CD14-positive monocyte (primary cell): Measurements from ENCODE around the gene BLOC1S2. TPM values are rescaled to one million over a fixed set of nuclear protein-coding genes. Genes with fewer than 3 reads are reported as not detected.
"Not testable (repeated sequence)": the region's sequence is repeated elsewhere in the genome, so short reads cannot be mapped to it uniquely, and the experiment has no call there.

Experiments
- DNase-seq, 3 donors: peaks; one replicate each; pipeline ENCODE4 v3.0.0-alpha.2; 2011 to 2022
- H2AFZ ChIP-seq: 2 replicates; pipeline ENCODE4 v1.6.0; 2012; ENCODE audit warnings: mild to moderate bottlenecking, low read depth, low read length, inconsistent platforms; ENCODE audit not compliant: insufficient read depth, poor library complexity, severe bottlenecking
- H3K27ac ChIP-seq, 2 donors: 1 replicate in 1 of 2; 2 replicates in 1 of 2; pipeline ENCODE4 v1.5.1; 2012 to 2013; ENCODE audit warnings: low read length in 2 of 2, control low read depth in 1 of 2, inconsistent platforms in 1 of 2, low read depth in 1 of 2, mild to moderate bottlenecking in 1 of 2
- H3K27me3 ChIP-seq, 2 donors: one replicate each; pipeline versions ENCODE4 v1.6.0 to v1.6.1; 2011 to 2013; ENCODE audit warnings: low read length in 2 of 2; ENCODE audit not compliant: control insufficient read depth in 2 of 2, insufficient read depth in 2 of 2
- H3K36me3 ChIP-seq, 2 donors: replicated peaks in 1 of 2; 1 replicate in 1 of 2; 2 replicates in 1 of 2; pipeline versions ENCODE4 v1.5.1 to v1.6.1; 2012 to 2013; ENCODE audit warnings: low read length in 2 of 2, control low read depth in 1 of 2, inconsistent platforms in 1 of 2, mild to moderate bottlenecking in 1 of 2; ENCODE audit not compliant: insufficient read depth in 2 of 2, control insufficient read depth in 1 of 2
- H3K4me1 ChIP-seq, 2 donors: 1 replicate in 1 of 2; 2 replicates in 1 of 2; pipeline versions ENCODE4 v1.5.1 to v1.6.1; 2012 to 2013; ENCODE audit warnings: low read length in 2 of 2, control low read depth in 1 of 2, inconsistent platforms in 1 of 2, mild to moderate bottlenecking in 1 of 2, moderate library complexity in 1 of 2; ENCODE audit not compliant: insufficient read depth in 2 of 2, control insufficient read depth in 1 of 2
- H3K4me2 ChIP-seq: replicated peaks from 2 replicates; pipeline ENCODE3; 2012; ENCODE audit warnings: low read length, moderate library complexity, mild to moderate bottlenecking; ENCODE audit not compliant: poor library complexity, severe bottlenecking; ENCODE audit errors: extremely low read depth
- H3K4me3 ChIP-seq, 3 experiments: fragments of 200-600 bp in 1 of 3; sonication (generic) in 1 of 3; replicated peaks in 1 of 3; 1 replicate in 2 of 3; 2 replicates in 1 of 3; pipeline ENCODE4 v1.5.1; 2011 to 2013; ENCODE audit warnings: low read length in 3 of 3, mild to moderate bottlenecking in 3 of 3, control low read depth in 2 of 3, low read depth in 2 of 3, inconsistent platforms in 1 of 3, moderate library complexity in 1 of 3
- H3K79me2 ChIP-seq: 2 replicates; pipeline ENCODE4 v1.6.0; 2012; ENCODE audit warnings: mild to moderate bottlenecking, control low read depth, inconsistent platforms, low read length, moderate library complexity; ENCODE audit not compliant: insufficient read depth
- H3K9ac ChIP-seq: 2 replicates; pipeline ENCODE4 v1.6.0; 2017; ENCODE audit warnings: low read length, mild to moderate bottlenecking; ENCODE audit not compliant: insufficient read depth, poor library complexity, severe bottlenecking
- H3K9me3 ChIP-seq, 2 donors: replicated peaks in 1 of 2; 1 replicate in 1 of 2; 2 replicates in 1 of 2; pipeline versions ENCODE4 v1.5.1 to v1.6.1; 2012 to 2013; ENCODE audit warnings: low read length in 2 of 2, control low read depth in 1 of 2; ENCODE audit not compliant: control insufficient read depth in 1 of 2, insufficient read depth in 1 of 2
- H4K20me1 ChIP-seq: 2 replicates; pipeline ENCODE4 v1.6.0; 2012; ENCODE audit warnings: mild to moderate bottlenecking, low read length, control low read depth, moderate library complexity; ENCODE audit not compliant: insufficient read depth
- H3K27ac Mint-ChIP-seq, 7 donors: one replicate each; pipeline ENCODE4 v1.8.0; 2020; ENCODE audit warnings: mild to moderate bottlenecking in 7 of 7, mixed read lengths in 7 of 7, moderate library complexity in 6 of 7, inconsistent platforms in 2 of 7
- H3K27me3 Mint-ChIP-seq, 3 donors: one replicate each; pipeline ENCODE4 v1.8.0; 2021 to 2022; ENCODE audit warnings: low read depth in 3 of 3, mild to moderate bottlenecking in 3 of 3, mixed read lengths in 3 of 3, moderate library complexity in 3 of 3, inconsistent platforms in 1 of 3
- H3K36me3 Mint-ChIP-seq, 2 donors: one replicate each; pipeline ENCODE4 v1.8.0; 2020; ENCODE audit warnings: mixed read lengths in 2 of 2, inconsistent platforms in 1 of 2, mild to moderate bottlenecking in 1 of 2
- H3K4me1 Mint-ChIP-seq: one replicate; pipeline ENCODE4 v1.8.0; 2020; ENCODE audit warnings: mild to moderate bottlenecking, mixed read lengths
- H3K4me3 Mint-ChIP-seq, 2 donors: one replicate each; pipeline ENCODE4 v1.8.0; 2020; ENCODE audit warnings: mild to moderate bottlenecking in 2 of 2, mixed read lengths in 2 of 2, moderate library complexity in 1 of 2
- H3K9me3 Mint-ChIP-seq, 7 donors: one replicate each; pipeline ENCODE4 v1.8.0; 2020 to 2022; ENCODE audit warnings: mixed read lengths in 7 of 7, mild to moderate bottlenecking in 6 of 7, moderate library complexity in 6 of 7, inconsistent platforms in 2 of 7
- WGBS: methylation state at CpG from one replicate; pipeline ENCODE4 v1.1.5; 2013; ENCODE audit warnings: missing lambda C conversion rate; ENCODE audit not compliant: insufficient coverage; 5-methylcytosine and 5-hydroxymethylcytosine counted together
- intact Hi-C, 2 donors: fragments of 100-400 bp; cut with micrococcal nuclease; formaldehyde crosslinking; loops; one replicate each; pipeline versions ENCODE4 v1.15.0 to v1.15.1; 2023
- polyA plus RNA-seq, 3 donors: library from polyadenylated mRNA; depleted of rRNA in 1 of 3; unstranded in 2 of 3; stranded (reverse) in 1 of 3; fragments of 300-500 nt in 2 of 3; fragments of >200 nt in 1 of 3; fragmentation: Illumina TruSeq in 2 of 3; gene quantifications; 1 replicate in 2 of 3; 2 replicates in 1 of 3; pipeline ENCODE4 v1.2.3, GENCODE V29; 2012 to 2021
- TF ChIP-seq, protein P1 (sequence below): fragments of 200-600 bp; IDR thresholded peaks from one replicate; pipeline ENCODE4 v1.8.0; 2022; ENCODE audit warnings: antibody characterized with exemption, mild to moderate bottlenecking

The BLOC1S2 gene
- polyA plus RNA-seq, 3 donors: 37.9 to 142 (median 111) TPM

DNA sequence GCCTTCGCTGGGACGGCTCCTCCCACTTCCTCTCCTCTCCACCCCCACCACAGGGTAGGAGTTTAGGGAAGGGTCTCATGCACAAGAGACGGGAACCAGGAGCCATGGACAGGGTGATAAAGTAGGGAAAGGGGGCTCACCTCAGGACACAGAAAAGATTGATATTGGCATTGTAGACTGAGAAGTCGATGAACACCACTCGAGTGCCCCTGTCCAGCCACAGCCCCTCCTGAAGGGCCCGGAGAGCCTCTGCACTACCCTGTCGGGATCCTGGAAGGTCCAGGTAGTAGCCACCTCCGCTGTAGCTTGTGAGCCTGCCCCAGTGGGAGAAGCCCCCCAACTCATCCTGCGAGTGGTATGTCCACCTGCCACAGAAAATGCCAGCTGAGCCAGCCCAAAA is 10.8 kb upstream of the BLOC1S2 start:
- Histone ChIP-seq H3K4me3 (no peak overlapping the region), H3K36me3 (no peaks in the 10 kb centered on the region), H3K27ac (no peak overlapping the region), H3K27me3 (peaks cover 0 to 2% of the 10 kb centered on the region in 2 donors), H3K9me3 (peaks cover 0 to 3% of the 10 kb centered on the region in 2 donors), H3K79me2 (no peaks in the 10 kb centered on the region), H2AFZ (no peak overlapping the region), H3K4me1 (peaks cover 18% of the 10 kb centered on the region in 2 donors), H4K20me1 (no peaks in the 10 kb centered on the region), H3K4me2 (no peak overlapping the region), H3K9ac (no peak overlapping the region)
- intact Hi-C loops: loop anchor here in 1 of 2 donors (5.0 kb wide), 1 partner anchor 35 kb away; the partner anchor contains the start of gene PKD2L1
- H3K4me3 Mint-ChIP-seq: no peak overlapping the region
- TF ChIP-seq, protein P1, sequence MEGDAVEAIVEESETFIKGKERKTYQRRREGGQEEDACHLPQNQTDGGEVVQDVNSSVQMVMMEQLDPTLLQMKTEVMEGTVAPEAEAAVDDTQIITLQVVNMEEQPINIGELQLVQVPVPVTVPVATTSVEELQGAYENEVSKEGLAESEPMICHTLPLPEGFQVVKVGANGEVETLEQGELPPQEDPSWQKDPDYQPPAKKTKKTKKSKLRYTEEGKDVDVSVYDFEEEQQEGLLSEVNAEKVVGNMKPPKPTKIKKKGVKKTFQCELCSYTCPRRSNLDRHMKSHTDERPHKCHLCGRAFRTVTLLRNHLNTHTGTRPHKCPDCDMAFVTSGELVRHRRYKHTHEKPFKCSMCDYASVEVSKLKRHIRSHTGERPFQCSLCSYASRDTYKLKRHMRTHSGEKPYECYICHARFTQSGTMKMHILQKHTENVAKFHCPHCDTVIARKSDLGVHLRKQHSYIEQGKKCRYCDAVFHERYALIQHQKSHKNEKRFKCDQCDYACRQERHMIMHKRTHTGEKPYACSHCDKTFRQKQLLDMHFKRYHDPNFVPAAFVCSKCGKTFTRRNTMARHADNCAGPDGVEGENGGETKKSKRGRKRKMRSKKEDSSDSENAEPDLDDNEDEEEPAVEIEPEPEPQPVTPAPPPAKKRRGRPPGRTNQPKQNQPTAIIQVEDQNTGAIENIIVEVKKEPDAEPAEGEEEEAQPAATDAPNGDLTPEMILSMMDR: no peak
- H3K27ac Mint-ChIP-seq: peak overlapping the region in 1 of 7 donors; percentile 12
- no peaks in the 10 kb centered on the region for H3K36me3 Mint-ChIP-seq
- H3K27me3 Mint-ChIP-seq: peaks cover 24 to 28% (median 24%) of the 10 kb centered on the region in 3 donors
- no peak for DNase-seq
- peaks cover 22% of the 10 kb centered on the region for H3K4me1 Mint-ChIP-seq
- 93% methylated on average over 3 of the region's 9 CpGs for WGBS
- peaks cover 0 to 10% (median 6%) of the 10 kb centered on the region in 7 donors for H3K9me3 Mint-ChIP-seq

DNA sequence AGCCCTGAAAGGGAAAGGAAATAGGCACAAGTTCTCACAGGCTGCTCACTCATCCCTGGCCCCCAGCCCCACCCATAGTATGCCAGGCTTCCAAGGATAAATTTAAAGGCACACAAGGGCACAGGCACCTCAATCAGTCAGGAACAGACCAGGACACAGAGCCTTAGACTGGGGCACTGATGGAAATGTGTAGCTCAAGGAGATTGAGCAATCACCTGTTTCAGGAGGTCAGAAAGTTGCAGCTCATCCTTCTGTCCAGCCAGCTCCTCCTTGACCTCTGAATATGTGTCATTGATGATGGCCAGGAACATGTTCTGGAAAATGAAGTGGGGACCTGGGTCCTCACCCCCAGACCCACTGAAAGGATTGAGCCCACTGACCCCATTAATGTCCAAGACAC is 6.6 kb upstream of the BLOC1S2 start:
- TF ChIP-seq, protein P1: no peak
- no peak overlapping the region for H3K4me2 ChIP-seq
- no peak overlapping the region for H3K4me3 Mint-ChIP-seq
- DNase-seq: no peak
- H3K27ac Mint-ChIP-seq: peak overlapping the region in 2 of 7 donors; percentile 15 to 41
- H3K4me3 ChIP-seq: no peak overlapping the region
- peaks cover 14 to 21% (median 21%) of the 10 kb centered on the region in 3 donors for H3K27me3 Mint-ChIP-seq
- no peak overlapping the region for H3K9ac ChIP-seq
- intact Hi-C loops: no loop called here
- peaks cover 46 to 47% of the 10 kb centered on the region in 2 donors for H3K4me1 ChIP-seq
- peaks cover 0 to 3% (median 0%) of the 10 kb centered on the region in 7 donors for H3K9me3 Mint-ChIP-seq
- peaks cover 50% of the 10 kb centered on the region for H3K4me1 Mint-ChIP-seq
- H4K20me1 ChIP-seq: no peaks in the 10 kb centered on the region
- H3K27me3 ChIP-seq: peaks cover 0 to 2% of the 10 kb centered on the region in 2 donors
- no peaks in the 10 kb centered on the region for H3K36me3 Mint-ChIP-seq
- H3K27ac ChIP-seq: peak overlapping the region in 1 of 2 donors; percentile 77
- H3K79me2 ChIP-seq: no peaks in the 10 kb centered on the region
- peak overlapping the region; percentile 0 for H2AFZ ChIP-seq
- H3K9me3 ChIP-seq: no peaks in the 10 kb centered on the region
- H3K36me3 ChIP-seq: no peaks in the 10 kb centered on the region

DNA sequence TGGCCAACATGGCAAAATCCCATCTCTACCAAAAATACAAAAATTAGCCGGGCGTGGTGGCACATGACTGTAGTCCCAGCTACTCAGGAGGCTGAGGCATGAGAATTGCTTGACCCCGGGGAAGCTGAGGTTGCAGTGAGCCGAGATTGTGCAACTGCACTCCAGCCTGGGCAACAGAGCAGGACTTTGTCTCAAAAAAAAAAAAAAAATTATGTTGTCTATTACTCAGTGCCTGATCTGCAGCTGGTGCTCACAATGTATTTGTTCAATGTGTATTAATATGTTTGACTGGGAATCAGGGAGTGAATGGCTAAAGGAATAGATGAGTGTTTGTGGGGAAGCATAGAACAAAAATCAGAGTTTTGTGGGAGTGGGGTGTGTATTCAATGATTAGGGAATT is 5.8 kb upstream of the BLOC1S2 start:
- H4K20me1 ChIP-seq, H3K36me3 ChIP-seq, H2AFZ ChIP-seq, intact Hi-C loops, H3K9me3 Mint-ChIP-seq, H3K36me3 Mint-ChIP-seq, H3K4me2 ChIP-seq, H3K79me2 ChIP-seq, H3K9me3 ChIP-seq, H3K27me3 ChIP-seq, H3K9ac ChIP-seq: not testable (repeated sequence)
- H3K4me3 ChIP-seq: peak overlapping the region in 1 of 3 experiments; percentile 21
- peaks cover 44 to 45% of the 10 kb centered on the region in 2 donors for H3K4me1 ChIP-seq
- peak overlapping the region; percentile 89 to 96 (median 93) for H3K27ac Mint-ChIP-seq
- WGBS: 0% methylated on average over 4 of the region's 4 CpGs
- peak overlapping the region; percentile 77 to 84 for H3K27ac ChIP-seq
- H3K4me1 Mint-ChIP-seq: peaks cover 45% of the 10 kb centered on the region
- peak; percentile 45 to 67 (median 60) for DNase-seq
- H3K4me3 Mint-ChIP-seq: peak overlapping the region; percentile 10 to 60
- peaks cover 14 to 21% (median 20%) of the 10 kb centered on the region in 3 donors for H3K27me3 Mint-ChIP-seq
